HG02763 (cell line): ENCODE data around the gene TSPAN32.
"Not testable (repeated sequence)": the region's sequence is repeated elsewhere in the genome, so short reads cannot be mapped to it uniquely, and the experiment has no call there.

Source experiments
- ATAC-seq: cut with Tn5 transposase; IDR thresholded peaks from one replicate; pipeline ENCODE4 v1.9.1; 2021; ENCODE audit warnings: mild to moderate bottlenecking, moderate library complexity; ENCODE audit not compliant: unreplicated experiment

Gene TSPAN32

GRCh38 chr11:2362414-2362813, 60.6 kb downstream of the TSPAN32 start:
- ATAC-seq: no peak

GRCh38 chr11:2363130-2363529, 61.3 kb downstream of the TSPAN32 start:
- no peak for ATAC-seq

- ATAC-seq: no peak
Measured at GRCh38 chr11:2363577-2364370, 62.0 kb downstream of the TSPAN32 start.

GRCh38 chr11:2364386-2364785, 62.6 kb downstream of the TSPAN32 start:
- ATAC-seq: not testable (repeated sequence)

GRCh38 chr11:2365571-2366210, 63.9 kb downstream of the TSPAN32 start:
- ATAC-seq: no peak

- ATAC-seq: no peak
Measured at GRCh38 chr11:2366276-2366675, 64.5 kb downstream of the TSPAN32 start.

GRCh38 chr11:2366733-2367132, 64.9 kb downstream of the TSPAN32 start:
- no peak for ATAC-seq

- no peak for ATAC-seq
Measured at GRCh38 chr11:2367266-2368160, 65.7 kb downstream of the TSPAN32 start.
